KOPT-K1 (cell line): Measurements from ENCODE around the gene RHEB.

Source experiments
- H3K27ac ChIP-seq: fragments of 200-600 bp; sonication (generic); 2 replicates; pipeline ENCODE4 v1.5.1; 2016; ENCODE audit warnings: antibody characterized with exemption, mild to moderate bottlenecking, low read depth, low read length; ENCODE audit not compliant: poor library complexity, severe bottlenecking
- H3K36me3 ChIP-seq: fragments of 200-600 bp; sonication (generic); 2 replicates; pipeline ENCODE4 v1.5.1; 2017; ENCODE audit warnings: antibody characterized with exemption, mild to moderate bottlenecking, low read length, moderate library complexity; ENCODE audit not compliant: insufficient read depth
- H3K9me3 ChIP-seq: fragments of 200-600 bp; sonication (generic); 2 replicates; pipeline ENCODE4 v1.5.1; 2017; ENCODE audit warnings: antibody characterized with exemption, low read length, mild to moderate bottlenecking; ENCODE audit not compliant: insufficient read depth, poor library complexity, severe bottlenecking

The RHEB gene, protein sequence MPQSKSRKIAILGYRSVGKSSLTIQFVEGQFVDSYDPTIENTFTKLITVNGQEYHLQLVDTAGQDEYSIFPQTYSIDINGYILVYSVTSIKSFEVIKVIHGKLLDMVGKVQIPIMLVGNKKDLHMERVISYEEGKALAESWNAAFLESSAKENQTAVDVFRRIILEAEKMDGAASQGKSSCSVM

GRCh38 chr7:151519765-151520418, at the start of gene RHEB:
RHEB (minus strand) TSS chr7:151519895; CDS start chr7:151519511, 384 bp downstream.
- Histone ChIP-seq H3K36me3 (0 out of 2 replicates have a peak, but pooled peaks cover 12% of the 10 kb centered on the region), H3K27ac (peak within 1 kb of the TSS; percentile 96), H3K9me3 (peaks cover 12% of the 10 kb centered on the region)

DNA sequence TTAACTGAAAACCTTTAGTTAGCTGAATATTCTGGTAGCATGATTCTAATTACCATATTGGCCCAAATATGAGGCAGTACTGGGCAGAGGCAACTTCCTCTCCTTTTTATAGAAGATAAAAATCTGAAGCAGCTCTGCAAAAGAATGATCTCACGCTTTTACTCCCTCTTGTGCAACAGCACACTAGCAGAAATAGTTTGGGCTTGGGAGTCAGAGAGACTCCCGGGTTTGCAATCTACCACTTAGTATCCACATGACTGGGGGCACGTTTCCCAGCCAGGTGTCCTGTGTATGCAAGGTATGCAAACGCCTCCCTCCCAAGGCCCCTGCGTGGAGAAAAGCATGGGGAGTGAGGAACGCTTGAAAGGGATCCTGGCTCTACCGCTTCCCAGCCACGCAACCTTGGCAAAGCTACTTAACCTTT, 47.2 kb upstream of the RHEB start:
- H3K36me3 ChIP-seq: no peaks in the 10 kb centered on the region
- no peak overlapping the region for H3K27ac ChIP-seq
- H3K9me3 ChIP-seq: no peaks in the 10 kb centered on the region

- no peak overlapping the region for H3K27ac ChIP-seq
- H3K36me3 ChIP-seq: no peaks in the 10 kb centered on the region
- H3K9me3 ChIP-seq: no peaks in the 10 kb centered on the region
Measured at GRCh38 chr7:151565541-151565940, 45.8 kb upstream of the RHEB start.

DNA sequence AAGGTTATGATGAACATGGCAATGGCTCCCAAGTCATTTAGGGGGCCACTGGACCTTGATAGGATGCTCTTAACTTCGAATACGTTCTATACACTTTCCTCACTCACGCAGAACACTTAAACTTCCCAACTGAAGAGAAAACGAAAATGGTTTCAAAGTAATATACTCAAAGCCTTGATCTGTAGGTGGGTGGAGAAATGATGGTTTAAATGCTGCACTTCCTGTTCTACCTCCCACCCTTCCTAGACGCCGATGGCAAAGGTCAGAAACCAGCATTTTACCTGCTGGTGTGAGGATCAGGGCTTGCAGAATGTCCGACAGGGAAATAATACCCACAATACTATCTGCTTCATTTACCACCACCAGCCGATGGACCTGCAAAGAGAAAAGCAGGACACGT, 40.5 kb upstream of the RHEB start:
- Histone ChIP-seq H3K36me3 (no peaks in the 10 kb centered on the region), H3K9me3 (no peaks in the 10 kb centered on the region), H3K27ac (no peak overlapping the region)

DNA sequence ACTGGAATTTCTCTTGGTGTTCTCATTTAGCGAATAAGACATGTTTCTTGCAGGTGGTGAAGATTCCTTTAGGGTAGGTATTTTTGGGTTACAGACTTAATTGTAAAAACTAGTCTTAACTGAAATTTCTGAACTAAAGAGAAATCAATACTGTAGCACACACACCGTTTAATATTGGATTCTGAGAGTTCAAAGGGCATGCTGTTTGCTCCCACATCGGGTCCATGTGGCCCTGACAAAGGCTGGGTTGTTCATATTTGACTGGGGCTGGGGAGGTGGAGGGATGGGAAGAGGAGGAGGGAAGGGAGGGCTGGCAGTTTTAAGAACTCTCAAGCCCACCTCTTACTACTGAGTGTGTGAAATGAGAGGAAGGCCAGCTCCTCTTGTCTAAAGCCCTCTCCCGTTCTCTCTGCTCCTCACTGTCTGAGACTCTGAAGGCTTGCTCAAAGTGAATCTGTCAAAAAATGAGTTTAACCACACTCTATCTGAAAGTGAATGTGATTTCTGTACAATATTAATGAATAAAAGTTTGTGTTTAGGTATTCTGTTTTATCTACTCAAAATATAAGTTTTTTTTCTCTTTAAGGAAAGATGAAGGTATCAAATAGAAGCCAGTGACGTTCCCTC, 40.0 kb upstream of the RHEB start:
- Histone ChIP-seq H3K27ac (no peak overlapping the region), H3K9me3 (no peaks in the 10 kb centered on the region), H3K36me3 (no peaks in the 10 kb centered on the region)

GRCh38 chr7:151558575-151558974, 38.9 kb upstream of the RHEB start:
- no peak overlapping the region for H3K27ac ChIP-seq
- no peaks in the 10 kb centered on the region for H3K36me3 ChIP-seq
- H3K9me3 ChIP-seq: no peaks in the 10 kb centered on the region

DNA sequence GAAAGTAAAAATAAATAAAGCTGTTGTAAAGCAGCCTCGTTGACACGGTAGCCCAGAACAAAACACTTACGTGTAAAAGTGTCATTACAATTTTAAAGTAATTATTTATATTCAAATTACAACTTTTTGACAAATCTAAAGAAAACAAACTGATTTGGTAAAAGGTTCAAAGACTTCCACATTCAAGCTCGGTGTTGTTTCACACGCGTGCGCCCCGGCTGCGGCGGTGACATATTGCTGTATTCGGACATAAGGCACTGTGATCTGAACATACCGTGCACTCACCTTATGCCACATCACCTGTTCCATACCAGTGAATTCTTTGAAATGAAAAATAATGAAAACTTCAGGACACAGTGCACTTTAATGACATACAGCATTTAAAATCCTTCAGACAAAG, 36.9 kb upstream of the RHEB start:
- Histone ChIP-seq H3K36me3 (no peaks in the 10 kb centered on the region), H3K27ac (no peak overlapping the region), H3K9me3 (no peaks in the 10 kb centered on the region)

DNA sequence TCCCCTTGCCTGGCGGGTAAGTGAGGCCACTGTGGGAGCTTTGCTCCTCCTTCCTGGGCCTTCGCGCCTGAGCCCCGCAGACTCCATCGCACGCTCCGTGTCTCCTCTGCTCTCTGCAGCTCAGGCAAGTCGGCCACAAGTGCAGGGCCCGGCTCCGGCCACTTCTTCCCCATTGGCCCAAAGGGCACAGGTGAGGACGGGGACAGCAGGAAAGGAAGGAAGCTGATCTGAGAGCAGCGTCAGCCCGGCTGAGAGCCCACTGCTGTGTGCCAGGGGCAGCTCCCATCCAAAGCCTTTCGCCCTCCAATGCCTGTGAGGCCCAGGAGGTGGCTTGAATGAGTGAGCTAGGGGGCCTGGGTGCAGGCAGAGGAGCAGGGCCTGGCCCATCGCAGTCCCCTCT, 33.7 kb upstream of the RHEB start:
- H3K9me3 ChIP-seq: no peaks in the 10 kb centered on the region
- H3K27ac ChIP-seq: no peak overlapping the region
- no peaks in the 10 kb centered on the region for H3K36me3 ChIP-seq

- Histone ChIP-seq H3K9me3 (no peaks in the 10 kb centered on the region), H3K36me3 (no peaks in the 10 kb centered on the region), H3K27ac (no peak overlapping the region)
Measured at GRCh38 chr7:151552352-151553028, 32.8 kb upstream of the RHEB start.

DNA sequence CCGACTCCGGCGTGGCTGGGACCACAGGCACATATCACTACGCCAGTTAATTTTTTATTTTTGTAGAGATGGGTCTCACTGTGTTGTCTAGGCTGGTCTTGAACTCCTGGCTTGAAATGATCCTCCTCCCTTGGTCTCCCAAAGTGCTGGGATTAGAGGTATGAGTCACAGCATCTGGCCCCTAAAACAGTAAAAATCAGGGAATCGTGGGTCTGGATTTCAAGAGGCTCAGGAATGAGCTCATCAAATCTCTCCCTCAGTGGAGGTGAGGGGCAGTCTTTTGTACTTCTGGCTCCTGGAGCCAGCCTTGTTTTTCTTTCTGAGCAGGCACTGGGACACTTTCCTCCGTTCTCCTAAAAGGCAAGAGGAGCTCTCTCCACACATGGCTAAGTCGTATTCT, 32.1 kb upstream of the RHEB start:
- H3K27ac ChIP-seq: no peak overlapping the region
- H3K9me3 ChIP-seq: no peaks in the 10 kb centered on the region
- H3K36me3 ChIP-seq: no peaks in the 10 kb centered on the region

- Histone ChIP-seq H3K36me3 (no peaks in the 10 kb centered on the region), H3K9me3 (no peaks in the 10 kb centered on the region), H3K27ac (no peak overlapping the region)
Measured at GRCh38 chr7:151550656-151551286, 31.1 kb upstream of the RHEB start.

DNA sequence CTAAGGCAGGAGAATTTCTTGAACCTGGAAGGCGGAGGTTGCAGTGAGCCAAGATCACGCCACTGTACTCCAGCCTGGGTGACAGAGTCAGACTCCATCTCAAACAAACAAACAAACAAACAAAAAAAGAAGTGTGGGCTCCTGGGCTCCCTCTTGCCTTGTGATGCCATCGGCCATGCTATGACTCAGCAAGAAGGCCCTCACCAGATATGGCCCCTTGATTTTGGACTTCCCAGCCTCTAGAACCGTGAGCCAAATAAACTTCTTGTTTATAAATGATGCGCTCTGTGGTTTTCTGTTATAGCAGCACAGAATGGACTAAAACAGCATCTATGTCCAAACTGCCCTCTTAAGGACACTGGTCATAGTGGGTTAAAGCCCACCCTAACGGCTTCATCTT, 29.9 kb upstream of the RHEB start:
- no peak overlapping the region for H3K27ac ChIP-seq
- no peaks in the 10 kb centered on the region for H3K9me3 ChIP-seq
- no peaks in the 10 kb centered on the region for H3K36me3 ChIP-seq

- no peaks in the 10 kb centered on the region for H3K36me3 ChIP-seq
- H3K27ac ChIP-seq: no peak overlapping the region
- no peaks in the 10 kb centered on the region for H3K9me3 ChIP-seq
Measured at GRCh38 chr7:151549083-151549482, 29.4 kb upstream of the RHEB start.

DNA sequence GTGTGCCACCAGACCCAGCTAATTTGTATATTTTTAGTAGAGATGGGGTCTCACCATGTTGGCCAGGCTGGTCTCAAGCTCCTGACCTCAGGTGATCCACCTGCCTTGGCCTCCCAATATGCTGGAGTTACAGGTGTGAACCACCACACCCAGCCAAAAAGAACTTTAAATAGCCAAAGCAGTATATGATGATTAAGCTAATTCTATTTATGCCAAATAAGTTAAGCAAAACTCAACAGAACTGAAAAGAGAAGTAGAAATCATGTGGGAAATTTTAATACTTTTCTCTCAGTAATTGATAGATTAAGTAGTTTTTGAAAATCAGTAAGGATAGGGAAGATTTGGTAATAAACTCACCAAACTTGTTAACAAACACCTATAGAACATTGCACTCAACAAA, 24.5 kb upstream of the RHEB start:
- H3K9me3 ChIP-seq: no peaks in the 10 kb centered on the region
- H3K27ac ChIP-seq: no peak overlapping the region

DNA sequence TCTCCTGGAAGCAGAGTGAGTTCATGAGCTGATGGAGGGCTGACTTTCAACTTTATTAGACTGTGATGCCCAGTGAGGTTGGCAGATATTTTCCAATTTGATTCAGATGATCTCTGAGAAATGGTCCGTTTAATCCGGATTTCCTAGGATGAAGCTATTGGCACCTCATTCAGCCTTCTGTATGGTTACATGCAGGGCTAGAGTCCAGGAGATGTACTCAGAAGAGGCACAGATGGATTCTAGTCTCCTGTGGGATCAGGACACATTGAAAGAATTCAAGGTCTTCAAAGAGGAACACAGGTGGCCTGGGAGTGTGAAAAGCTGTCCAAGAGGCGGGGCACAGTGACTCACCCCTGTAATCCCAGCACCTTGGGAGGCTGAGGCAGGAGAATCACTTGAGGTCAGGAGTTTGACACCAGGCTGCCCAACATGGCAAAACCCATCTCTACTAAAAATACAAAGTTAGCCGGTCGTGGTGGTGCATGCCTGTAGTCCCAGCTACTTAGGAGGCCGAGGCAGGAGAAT, 23.0 kb upstream of the RHEB start:
- Histone ChIP-seq H3K27ac (no peak overlapping the region), H3K9me3 (no peaks in the 10 kb centered on the region)

More for the DNA sequence above, 24.5 kb upstream of the RHEB start:
- H3K36me3 ChIP-seq: no peaks in the 10 kb centered on the region

More for the DNA sequence above, 23.0 kb upstream of the RHEB start:
- H3K36me3 ChIP-seq: no peaks in the 10 kb centered on the region
